Bronchial smooth muscle cell (primary cell): ENCODE data around the gene PRR19. TPM values are rescaled to one million over a fixed set of nuclear protein-coding genes. Genes with fewer than 3 reads are reported as not detected.

ENCODE experiments used
- total RNA-seq: library from RNA; depleted of rRNA; stranded (reverse); fragments of >200 nt; gene quantifications from 2 replicates; pipeline ENCODE4 v1.2.1, GENCODE V29; 2014

The PRR19 gene, protein sequence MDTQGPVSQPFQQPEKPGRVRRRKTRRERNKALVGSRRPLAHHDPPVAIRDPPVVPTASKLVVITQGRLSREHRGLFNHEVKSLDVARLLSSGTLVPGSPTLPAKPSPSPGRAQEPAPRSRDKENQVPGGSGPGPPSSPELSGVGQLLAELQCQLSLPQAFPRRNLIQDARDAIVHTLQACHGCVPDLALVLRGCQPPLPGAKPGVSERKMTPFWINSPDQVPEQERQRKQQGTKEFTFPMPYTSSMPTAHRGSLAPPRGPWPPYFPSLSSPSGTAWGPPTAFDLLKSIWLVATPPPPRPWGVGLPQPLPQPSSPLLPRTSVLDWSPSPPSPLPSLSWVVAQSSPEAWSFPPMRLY
- total RNA-seq: 0.09 and 0.16 TPM in 2 replicates

GRCh38 chr19:42301646-42302203 lies at the start of gene PRR19:
TSS of gene PRR19 (plus strand) at chr19:42302132. CDS start at chr19:42309585, 7,453 bp downstream.

GRCh38 chr19:42254850-42255765 lies 46.8 kb upstream of the PRR19 start, which contains the start of gene ERF:
TSS of gene ERF (minus strand) at chr19:42255128. CDS start at chr19:42254999, 129 bp downstream.

DNA sequence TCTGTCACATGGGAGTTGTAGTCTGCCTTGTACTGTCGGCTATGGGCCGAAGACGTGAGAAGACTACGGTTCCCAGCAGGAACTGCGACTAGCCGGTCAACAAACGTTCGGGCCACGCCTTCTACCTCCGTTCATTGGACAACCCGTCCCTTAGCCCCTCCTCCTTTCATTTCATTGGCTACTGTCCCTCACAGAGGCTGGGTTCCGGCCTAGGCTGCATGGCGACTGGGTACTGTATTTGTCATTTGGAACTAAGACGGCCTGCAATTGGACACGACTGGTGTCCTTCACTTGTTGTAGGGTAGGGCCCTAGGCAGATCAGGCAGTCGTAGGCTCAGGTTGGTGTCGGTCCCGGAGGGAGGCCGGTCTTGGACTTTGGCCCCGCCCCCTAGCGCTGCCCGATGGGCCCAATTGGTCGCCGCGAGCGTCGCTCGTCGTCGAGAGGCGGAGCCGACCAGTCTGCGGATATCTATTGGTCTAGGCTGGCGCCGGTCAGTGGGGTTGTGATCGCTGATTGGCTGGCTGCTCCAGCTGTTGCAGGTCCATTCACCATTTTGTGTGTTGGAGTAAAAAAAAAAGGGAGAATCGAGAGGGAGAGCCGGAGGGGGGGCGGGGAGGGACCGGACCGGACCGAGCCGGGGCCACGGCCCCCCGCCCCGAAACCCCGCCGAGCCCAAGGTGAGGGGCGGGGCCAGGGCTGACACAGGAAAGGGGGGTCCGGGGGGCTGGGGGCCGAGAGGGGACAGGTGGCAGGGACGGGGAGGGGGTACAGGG lies 33.0 kb upstream of the PRR19 start, which contains the start of gene CIC:
TSS of gene CIC (plus strand) at position 549 of the 774 bp plus-strand sequence. CDS start 2,532 bp downstream, outside the sequence.

DNA sequence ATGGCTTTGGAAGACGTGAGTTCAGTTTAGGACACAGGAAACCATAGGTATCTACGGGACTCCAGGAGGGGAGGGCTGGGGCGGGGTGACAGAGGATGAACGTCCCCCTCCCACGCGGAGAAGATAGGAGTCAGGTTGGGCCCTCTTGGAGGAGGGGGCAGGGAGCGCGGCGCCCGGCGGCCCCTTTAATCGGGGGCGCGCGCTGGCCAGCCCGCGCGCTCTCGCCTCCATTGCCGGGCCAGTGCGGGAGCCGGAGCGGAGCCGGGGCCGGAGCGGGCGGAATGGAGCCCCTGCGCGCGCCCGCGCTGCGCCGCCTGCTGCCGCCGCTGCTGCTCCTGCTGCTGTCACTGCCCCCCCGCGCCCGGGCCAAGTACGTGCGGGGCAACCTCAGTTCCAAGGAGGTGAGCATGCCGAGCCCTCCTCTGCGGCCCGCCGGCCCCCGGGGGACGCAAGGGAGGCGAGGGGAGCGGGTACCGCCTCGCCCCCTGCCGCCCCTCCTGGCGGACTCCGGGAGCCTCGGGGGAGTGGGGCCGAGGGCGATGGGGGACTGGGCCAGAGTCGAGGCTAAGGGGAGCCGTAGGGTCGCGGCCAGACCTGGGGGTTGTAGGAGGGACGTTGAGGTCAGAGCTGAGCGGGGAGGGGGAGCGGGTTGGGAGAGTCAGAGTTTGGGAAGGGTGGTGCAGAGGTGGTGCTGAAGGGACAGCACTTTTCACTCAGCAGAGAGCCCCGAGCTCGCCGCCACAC lies 11.3 kb downstream of the PRR19 start, which contains the start of gene TMEM145:
TSS of gene TMEM145 (plus strand) at position 214 of the 744 bp plus-strand sequence. CDS start at position 282, 68 bp downstream.

DNA sequence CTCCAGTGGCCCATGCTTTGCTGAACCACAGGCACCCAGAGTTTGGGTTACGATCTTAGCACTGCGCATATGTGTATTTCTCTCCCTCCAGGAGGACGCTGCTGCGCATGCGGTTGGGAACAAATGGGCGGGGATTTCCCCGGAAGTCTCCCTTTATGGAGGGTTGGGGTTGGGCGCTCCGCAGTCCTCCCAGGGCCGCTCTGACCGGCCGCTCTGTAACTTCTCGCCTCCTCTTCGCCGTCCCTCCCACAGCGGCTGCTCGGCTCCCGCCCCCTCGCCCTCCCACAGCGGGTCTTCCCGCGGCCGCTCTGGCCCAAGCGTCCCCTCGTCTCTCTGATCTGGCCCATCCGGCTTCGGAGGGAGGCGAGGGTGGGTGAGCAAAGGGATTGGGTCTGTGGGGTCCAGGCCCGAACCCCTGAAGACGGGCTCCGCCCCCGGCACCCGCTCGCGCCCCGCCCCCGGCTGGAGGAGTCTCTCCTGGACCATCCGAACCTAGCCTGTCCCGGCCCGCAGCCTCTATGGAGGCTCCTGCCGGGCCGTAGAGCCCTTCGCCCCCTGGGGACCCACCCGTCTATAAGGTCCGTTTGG lies 23.5 kb downstream of the PRR19 start, which contains the start of gene MEGF8:
TSS of gene MEGF8 (plus strand) at position 328 of the 588 bp plus-strand sequence. CDS start 609 bp downstream, outside the sequence.

Other genes starting within 250 kb of the PRR19 start
- gene GRIK5, start 231.9 kb upstream of the PRR19 start, total RNA-seq: 0.09 TPM in 1 of 2 replicates, not detected in the other
- gene ZNF574, start 226.0 kb upstream of the PRR19 start, total RNA-seq: 6.6 and 8.3 TPM in 2 replicates
- 0.32 TPM in 1 of 2 replicates, not detected in the other for gene POU2F2, start 169.7 kb upstream of the PRR19 start, total RNA-seq
- 5.8 and 13.2 TPM in 2 replicates for gene DEDD2, start 84.5 kb upstream of the PRR19 start, total RNA-seq
- gene ZNF526, start 81.8 kb upstream of the PRR19 start, total RNA-seq: 7.9 and 13.0 TPM in 2 replicates
- 5.4 and 7.1 TPM in 2 replicates for gene GSK3A, start 59.5 kb upstream of the PRR19 start, total RNA-seq
- 11.3 and 18.7 TPM in 2 replicates for gene ERF, start 47.0 kb upstream of the PRR19 start, total RNA-seq
- gene CIC, start 32.9 kb upstream of the PRR19 start, total RNA-seq: 12.5 and 13.9 TPM in 2 replicates
- gene PAFAH1B3, start 492 bp downstream of the PRR19 start, total RNA-seq: 23.7 and 36.6 TPM in 2 replicates
- not detected in 2 replicates for gene TMEM145, start 11.2 kb downstream of the PRR19 start, total RNA-seq
- 21.0 and 30.6 TPM in 2 replicates for gene MEGF8, start 23.5 kb downstream of the PRR19 start, total RNA-seq
- not detected in 2 replicates for gene CNFN, start 88.2 kb downstream of the PRR19 start, total RNA-seq
- 1.1 and 1.6 TPM in 2 replicates for gene LIPE, start 125.3 kb downstream of the PRR19 start, total RNA-seq
- gene CXCL17, start 140.8 kb downstream of the PRR19 start, total RNA-seq: not detected in 2 replicates
- gene CEACAM1, start 226.3 kb downstream of the PRR19 start, total RNA-seq: not detected in 2 replicates